NCI-H1417 (cell line): ENCODE results near the gene TRIM2.

Experiments used
- DNase-seq, 3 experiments: peaks; one replicate each; lab custom pipeline; 2025; lab: John Stamatoyannopoulos, UW

TRIM2 gene

DNA sequence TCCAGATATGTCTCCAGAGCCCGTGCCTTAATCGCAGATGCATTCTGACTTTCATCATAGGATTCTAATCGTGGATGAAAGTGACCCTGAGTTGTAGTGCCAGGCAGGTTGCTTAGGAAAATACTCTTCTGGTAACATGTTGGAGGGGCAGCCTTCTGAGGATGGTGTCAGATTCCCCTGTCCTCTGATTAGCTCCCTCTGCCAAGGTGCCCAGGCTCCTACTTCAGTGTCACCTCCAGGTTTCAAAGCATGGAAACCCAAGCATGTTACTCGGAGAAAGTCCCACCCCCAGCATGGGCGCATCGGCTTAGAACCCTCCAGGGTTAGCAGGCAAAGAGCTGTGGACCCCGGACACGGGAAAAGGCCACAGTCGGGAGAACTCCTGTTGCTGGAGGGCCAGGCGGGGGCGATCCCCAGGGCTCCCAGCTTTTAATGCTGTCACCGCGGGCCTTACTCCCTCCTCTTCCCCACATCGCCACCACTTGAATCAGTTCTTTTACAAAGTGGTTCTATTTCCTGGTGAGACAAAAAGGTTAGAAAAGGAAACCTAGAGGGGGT, 44.5 kb downstream of the TRIM2 start:
- DNase-seq: peak in 1 of 3 experiments; percentile 36

DNA sequence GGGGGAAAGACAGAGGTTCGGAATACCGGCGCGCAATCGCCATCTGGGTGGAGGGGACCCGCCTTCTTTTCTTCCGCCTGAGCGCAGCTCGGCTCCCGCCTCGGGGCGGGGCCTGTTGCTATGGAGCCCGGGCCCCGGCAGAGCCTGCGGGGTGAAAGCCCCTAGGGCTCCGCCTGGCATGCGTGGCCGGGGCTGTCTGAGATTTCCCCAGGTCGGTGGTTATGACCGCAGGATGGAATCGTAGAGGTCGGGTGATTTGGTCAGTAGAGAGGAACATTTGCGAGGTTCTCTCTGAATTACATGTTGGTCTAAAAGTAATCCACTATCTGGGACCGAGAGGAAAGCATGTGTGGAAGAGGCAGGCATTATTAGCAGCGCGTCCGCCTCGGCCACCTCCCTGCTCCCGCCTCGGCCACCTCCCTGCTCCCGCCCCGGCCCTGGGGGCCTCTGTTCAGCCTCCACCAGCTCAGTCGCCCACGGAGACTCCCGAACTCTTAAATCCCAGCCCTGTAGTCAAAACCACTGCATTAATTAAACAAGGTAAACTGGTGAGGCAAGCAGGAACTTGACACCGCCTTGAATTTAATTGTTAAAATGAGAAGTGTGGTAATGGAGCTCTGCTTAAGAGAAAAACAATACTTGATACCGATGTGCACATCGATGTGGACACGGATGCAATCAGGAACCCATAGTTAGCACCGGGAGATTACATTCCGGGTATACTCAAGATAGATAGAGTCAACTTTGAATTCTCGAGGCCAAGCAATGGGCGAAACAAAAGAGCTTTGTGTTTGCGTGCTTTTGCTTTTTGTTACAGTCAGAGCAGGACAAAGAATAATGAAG, 45.2 kb downstream of the TRIM2 start:
- peak; percentile 79 to 96 (median 93) for DNase-seq

DNA sequence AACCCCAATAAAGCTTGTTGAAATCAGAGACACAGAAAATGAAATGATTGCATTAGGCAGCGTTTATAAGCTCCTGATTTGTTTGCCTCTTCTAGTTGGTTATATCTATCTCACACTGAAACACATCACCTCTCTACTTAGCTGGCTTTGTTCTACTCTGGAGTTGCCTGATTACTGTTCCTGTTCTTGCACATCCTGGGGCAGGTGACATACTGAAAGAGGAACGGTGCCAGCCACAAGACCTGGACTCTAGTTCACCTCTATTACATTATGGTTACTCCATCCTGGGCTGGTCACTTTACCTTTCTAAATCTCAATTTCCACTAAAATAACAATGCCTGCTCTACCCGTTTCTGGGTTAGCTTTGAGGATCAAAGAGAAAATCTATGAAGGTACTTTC, 47.9 kb downstream of the TRIM2 start:
- DNase-seq: no peak

DNA sequence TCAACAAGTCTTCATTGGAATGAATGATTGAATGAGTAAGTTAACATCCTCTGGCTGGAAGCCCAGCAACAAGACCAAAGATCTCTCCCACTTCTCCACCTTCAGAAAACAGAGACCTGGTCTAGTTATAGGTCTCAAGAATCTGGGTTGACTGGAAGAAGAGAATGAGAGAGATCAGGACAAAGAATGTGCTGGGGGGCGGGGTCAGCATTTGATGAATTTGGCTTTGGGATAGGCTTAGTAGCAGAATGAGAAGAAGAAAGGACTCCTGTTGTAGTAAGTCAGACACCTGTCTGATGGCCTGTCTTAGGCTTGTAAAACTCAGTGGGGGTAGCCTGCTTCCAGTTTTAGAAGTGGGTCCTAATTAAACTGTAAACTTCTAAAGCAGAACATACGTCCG, 51.0 kb downstream of the TRIM2 start:
- no peak for DNase-seq

DNA sequence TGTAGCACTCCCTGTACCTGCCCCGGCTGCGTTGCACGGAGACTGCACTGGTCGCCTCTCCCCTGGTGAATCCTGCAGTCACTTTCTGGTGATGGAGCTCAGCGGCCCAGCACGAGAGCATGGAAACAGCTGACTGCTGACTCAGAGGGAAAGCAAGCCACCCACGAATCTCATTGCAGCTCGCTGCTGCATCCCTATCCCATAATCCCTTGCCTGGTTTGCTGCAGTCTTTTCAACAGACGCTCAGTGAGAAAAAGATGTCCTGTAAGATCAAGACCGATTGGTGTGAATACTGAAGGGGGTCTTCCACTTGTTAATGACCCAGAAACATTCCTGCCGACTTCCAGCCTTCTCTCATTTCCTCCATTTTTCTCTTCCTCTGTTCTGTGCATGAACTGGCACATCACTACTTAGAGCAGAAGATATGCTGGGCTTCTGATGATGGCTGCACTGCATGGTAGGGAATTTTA, 52.9 kb downstream of the TRIM2 start:
- DNase-seq: peak in 2 of 3 experiments; percentile 22 to 60

DNA sequence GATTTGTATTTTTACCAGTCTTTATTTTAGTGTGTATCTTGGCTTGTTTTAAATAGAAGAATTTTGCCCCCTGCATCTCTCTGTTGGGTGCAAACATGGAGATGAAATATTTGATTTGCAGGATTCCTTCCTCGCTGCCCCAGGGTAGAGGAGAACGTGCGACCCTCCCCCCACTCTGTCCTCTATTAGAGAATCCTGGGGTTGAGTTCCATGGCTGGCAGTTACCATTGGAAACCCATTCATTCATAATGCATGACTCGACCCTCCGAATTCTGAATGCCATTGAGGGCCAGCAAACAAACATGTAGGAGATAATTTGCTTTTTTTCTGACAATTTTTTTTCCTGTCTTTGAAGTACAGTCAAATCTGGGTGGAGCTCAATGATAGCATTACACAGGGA, 53.7 kb downstream of the TRIM2 start:
- DNase-seq: peak in 2 of 3 experiments; percentile 1 to 53

DNA sequence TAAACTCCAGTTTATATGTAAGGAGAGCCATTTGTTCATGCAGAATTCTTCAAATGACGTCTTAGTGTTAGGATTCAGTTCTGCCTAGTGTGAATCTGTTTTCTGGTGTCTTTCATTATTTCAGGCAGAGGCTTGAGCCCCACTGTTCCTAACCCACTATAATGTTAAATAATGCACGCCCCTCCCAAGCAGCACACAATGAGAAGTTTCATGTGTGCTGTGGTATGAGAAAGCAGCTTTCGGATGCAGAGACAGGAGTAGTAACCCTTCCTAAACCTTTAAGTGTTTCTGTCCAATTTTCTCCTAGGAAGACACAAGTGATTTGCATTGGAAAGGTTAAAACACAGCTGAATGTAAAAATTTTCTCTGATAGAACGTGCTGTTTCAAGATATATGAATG, 54.5 kb downstream of the TRIM2 start:
- DNase-seq: no peak

DNA sequence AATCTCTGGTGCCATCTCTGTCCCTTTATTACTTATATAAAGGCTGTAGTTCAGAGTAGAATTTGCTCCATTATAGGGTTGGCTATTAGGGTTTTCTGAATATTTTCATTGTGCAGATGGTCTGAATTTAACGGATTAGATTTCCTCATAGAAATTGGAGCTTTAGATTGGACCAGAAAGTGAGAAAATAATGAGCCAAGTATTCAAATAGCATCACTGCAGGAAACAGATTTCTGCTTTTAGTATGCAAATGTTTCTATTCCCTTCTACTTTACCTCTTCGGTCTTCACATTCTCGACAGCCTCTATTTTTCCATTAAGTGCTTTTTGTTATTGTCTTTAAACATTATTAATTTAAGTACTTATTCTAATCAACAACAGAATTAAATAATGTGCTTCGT, 55.4 kb downstream of the TRIM2 start:
- DNase-seq: no peak

DNA sequence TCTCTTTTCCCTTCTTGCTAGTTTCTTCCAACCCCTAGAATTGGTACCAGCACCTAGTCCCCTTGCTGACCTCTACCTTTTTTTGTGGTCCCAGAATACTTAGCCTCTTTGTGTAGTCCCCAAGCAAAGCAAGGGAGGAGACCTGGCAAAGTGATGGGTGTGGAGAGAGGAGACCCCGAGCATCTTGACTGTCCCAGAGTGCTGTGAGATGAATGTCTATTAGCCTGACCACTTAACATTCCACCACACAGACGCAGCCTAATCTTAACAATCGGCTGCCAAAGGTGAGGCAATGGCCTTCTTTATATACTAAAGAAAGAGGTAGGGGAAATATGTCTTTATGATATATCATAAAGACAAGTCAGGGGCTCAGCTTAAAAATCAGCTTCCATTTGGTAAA, 55.9 kb downstream of the TRIM2 start:
- DNase-seq: no peak

DNA sequence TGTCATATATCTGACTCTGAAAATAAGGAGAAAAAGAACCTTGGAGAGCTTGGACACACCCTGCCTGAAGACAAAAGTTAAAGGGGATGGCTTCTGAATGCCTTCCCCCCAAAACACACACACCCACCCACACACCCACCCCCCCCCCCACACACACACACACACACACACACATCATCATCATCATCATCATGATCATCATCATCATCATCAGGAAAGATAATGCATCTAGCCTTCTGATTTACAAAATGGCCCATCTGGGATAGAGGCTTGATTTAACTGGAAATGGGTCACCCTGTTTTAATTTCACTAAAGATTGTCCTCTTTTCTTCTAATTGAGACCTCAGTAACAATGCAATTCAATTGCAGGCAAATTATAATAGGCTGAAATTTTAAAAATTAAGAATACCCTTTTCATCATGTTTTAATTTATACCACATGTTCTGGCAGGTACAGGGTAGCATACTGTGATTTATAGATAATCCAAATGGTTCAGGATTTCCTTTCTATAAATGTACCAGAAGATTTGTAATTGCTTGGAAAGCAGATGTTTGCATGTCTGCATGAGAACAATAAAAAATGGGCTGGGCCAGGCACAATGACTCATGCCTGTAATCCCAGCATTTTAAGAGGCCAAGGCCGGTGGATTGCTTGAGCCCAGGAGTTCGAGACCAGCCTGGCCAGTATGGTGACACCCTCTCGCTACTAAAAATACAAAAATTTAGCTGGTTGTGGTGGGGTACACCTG, 56.5 kb downstream of the TRIM2 start:
- DNase-seq: no peak

DNA sequence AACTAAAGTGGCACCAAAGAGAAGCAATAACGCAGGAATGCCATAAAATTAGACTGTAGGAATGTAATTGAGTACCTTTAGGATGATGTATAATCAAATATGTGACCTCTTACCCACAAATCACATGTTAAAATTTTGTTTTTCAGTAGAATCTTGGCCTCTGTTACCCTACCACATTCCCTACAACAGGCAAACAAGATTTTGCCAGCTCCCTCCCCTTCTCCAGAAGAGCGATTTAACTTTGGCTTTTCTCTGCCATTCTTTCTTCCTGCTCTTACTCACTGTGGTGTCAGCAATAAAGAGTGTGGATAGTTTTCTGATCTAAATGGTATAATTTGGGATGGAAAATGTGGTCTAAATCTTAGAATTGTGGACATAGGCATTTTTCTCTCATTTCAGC, 57.2 kb downstream of the TRIM2 start:
- no peak for DNase-seq

DNA sequence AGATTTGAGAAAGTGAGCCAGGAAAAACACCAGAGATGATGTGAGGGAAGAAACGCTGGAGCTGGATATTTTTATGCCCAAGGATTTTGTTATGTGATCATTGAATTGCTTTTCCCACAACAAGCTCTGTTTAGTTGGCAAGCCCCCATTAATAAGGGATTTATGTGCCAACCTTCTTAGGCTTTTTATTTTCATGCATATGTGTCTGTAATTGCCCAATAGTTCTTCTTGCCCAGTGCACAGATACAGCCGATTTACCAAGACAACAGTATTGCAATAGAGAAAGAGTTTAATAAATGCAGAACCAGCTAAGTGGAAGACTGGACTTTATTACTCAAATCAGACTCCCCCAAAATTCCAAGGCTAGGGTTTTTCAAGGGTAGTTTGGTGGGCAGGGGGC, 57.7 kb downstream of the TRIM2 start:
- no peak for DNase-seq

DNA sequence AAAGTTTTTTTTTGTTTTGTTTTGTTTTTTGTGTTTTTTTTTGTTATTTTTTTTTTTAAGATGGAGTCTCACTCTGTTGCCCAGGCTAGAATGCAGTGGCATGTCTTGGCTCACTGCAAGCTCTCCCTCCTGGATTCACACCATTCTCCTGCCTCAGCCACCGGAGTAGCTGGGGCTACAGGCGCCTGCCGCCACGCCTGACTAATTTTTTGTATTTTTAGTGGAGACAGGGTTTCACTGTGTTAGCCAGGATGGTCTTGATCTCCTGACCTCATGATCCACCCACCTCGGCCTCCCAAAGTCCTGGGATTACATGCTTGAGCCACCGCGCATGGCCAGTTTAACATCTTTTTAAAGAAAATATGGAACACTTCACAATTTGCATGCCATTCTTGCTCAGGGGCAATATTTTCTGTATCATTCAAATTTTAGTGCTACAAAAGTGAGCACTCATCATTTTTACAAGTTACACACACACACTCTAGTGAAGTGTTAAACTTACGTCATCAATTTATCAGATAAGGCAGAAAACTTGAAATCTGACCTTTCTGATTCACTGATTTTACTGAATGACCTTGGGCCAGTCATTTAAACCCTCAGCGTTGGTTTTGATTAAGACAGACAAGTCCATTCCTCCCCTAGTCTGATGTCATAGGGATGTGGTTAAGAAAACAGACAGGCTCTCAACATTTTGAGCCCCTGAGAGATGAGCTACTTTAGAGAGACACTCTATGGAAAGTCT, 61.2 kb downstream of the TRIM2 start:
- no peak for DNase-seq

DNA sequence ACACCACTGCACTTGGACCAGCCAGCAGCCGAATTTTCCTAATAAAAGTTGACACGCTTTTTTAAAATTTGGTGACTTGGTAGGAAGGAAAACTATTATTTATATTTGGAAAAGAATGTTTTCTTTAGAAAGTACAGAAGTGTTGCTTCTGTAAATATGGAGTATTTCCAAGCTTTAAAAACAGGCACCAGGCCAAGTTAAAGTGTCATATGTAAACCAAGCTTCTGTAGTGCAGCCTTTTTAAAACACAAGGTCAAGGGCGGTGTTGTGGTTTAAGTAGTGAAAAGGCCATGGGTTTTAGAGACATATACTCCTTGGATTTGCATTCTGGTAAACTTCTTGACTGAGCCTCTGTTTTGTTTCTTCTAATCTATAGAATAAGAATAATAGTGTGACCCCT, 62.7 kb downstream of the TRIM2 start:
- DNase-seq: no peak

DNA sequence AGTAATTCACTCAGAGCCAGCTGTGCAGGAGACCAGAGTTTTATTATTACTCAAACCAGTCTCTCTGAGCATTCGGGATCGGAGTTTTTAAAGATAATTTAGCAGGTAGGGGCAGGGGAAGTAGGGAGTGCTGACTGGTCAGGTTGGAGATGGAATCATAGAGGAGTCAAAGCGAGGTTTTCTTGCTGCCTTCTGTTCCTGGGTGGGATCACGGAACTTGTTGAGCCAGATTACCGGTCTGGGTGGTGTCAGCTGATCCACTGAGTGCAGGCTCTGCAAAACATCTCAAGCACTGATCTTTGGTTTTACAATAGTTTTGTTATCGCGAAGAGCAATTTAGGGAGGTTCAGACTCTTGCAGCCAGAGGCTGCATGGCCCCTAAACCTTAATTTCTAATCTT, 63.6 kb downstream of the TRIM2 start:
- DNase-seq: no peak

DNA sequence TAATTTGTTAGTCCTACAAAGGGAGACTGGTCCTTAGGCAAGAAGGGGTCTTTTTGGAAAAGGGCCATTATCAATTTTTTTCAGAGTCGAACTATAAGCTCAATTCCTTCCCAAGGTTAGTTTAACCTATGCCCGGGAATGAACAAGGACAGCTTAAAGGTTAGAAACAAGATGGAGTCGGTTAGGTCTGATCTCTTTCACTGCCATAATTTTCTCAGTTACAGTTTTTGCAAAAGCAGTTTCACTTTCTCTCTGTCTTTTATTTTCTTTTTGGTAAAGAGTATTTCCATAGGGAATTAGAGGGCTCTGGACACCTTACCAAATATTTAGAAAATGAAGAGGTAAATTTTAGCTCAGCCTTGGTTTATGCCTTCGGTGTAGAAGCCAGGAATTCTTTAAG, 64.1 kb downstream of the TRIM2 start:
- no peak for DNase-seq

DNA sequence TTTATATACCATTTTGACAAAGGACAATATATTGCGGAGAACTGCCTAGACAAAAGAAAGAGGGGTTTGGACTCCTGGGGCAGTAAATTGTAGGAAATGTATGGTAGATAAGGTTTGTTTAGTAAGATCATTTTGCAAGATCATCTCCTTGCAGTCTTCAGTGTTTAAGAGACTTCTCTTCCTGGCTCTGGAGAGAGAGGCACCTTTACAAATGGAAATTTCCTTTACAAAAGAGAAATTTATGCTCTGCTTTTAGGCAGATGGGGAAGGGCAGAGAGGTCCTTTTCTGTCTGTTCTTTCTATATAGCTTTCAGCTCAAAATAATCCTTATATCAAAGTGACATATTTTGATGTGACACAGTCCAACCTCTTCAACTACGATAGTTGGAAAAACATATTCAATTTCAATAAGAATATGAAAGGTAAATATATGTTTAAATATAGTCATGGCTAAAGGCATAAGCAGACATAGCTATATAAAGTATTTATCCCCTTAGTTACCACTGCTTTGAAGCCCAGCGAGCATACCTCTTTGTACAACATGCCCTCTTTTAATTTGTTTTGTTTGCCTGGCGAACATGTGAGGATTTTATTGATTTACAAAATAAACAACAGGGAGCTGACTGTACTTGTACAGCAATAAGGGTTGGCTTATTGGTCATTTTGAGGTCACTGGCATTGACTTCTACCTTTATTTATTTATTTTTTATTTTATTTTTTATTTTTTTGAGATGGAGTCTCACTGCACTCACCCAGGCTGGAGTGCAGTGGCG, 65.2 kb downstream of the TRIM2 start:
- DNase-seq: peak in 1 of 3 experiments; percentile 8

DNA sequence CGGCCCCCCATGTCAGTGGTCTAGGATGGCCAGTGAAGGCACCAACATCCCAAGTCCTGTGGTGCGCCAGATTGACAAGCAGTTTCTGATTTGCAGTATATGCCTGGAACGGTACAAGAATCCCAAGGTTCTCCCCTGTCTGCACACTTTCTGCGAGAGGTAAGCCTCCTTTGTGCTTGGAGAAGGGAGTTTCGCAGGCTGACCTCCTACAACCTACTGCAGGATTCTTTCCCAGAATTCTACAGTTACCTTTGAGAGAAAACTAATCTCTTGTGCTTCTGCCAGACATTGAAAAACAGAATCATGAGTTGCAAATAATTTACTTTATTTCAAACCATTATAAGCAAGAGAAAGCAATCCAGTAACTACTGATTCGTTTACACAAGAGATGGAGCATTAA, 66.1 kb downstream of the TRIM2 start:
- no peak for DNase-seq

DNA sequence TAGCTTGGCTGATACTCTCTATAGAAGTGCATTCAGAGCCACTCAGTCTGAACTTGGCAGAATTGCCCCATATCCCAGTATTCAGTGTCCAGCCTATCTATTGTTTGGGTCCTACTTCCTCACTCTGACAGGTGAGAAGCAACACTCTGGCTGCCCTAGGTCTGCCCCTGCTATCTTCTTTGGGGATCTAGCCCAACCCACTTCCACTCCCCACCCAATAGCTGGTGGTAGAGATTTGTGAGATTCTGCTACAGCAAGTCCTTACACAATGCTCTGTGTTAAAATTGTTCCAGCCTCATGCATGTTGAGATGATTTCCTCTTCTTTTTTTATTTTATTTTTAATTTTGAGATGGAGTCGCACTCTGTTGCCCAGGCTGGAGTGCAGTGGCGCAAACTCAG, 67.6 kb downstream of the TRIM2 start:
- no peak for DNase-seq

DNA sequence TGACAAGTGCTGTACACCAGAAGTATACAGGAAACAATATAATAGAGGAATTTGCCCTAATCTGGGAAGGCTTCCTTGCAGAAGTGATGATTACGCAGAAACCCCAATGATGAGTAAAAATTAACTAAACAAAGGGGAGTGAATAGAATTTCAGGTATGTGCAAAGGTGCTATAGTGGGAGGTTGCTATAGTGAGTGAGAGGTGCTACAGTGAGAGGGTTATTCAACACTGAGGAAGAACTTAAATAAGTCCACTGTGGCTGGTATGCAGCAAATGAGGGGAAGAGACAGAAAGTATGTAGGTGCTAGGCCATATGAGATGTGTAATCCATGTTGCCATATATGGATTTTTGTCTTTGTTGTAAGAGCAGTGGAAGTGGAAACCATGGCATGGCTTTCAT, 69.5 kb downstream of the TRIM2 start:
- DNase-seq: no peak

DNA sequence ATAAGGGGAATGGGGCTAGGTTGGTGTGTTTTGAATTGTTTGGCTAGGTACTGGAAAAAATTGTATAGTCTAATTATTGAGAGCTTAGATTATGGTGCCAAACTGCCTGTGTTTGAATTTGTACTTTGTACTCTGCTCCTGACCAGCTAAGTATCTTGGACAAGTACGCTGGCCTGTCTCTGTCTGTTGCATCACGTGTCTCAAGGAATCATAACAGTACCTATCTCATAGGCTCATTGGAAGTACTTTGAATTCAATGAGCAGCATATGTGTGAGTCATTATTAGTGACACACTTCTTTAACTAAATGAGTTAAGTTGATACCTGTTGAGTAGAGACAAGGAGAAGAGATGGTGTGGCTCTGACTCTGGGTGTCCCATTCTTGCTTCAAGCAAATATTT, 70.7 kb downstream of the TRIM2 start:
- no peak for DNase-seq
